HFF-Myc (cell line): ENCODE measurements around the gene DTNBP1.

ENCODE experiments used
- DNase-seq: peaks from one replicate; pipeline ENCODE4 v3.0.0-alpha.2; 2011; ENCODE audit warnings: low read depth; ENCODE audit errors: extremely low read depth
- H3K4me3 ChIP-seq: replicated peaks from 2 replicates; pipeline ENCODE4 v1.5.1; 2011; ENCODE audit warnings: low read depth, mild to moderate bottlenecking, control low read depth, low read length
- CTCF ChIP-seq: IDR thresholded peaks from 2 replicates; pipeline ENCODE4 v1.5.1; 2012; ENCODE audit warnings: mild to moderate bottlenecking, low read depth, low read length, control low read depth; ENCODE audit errors: missing control alignments

The DTNBP1 gene

DNA sequence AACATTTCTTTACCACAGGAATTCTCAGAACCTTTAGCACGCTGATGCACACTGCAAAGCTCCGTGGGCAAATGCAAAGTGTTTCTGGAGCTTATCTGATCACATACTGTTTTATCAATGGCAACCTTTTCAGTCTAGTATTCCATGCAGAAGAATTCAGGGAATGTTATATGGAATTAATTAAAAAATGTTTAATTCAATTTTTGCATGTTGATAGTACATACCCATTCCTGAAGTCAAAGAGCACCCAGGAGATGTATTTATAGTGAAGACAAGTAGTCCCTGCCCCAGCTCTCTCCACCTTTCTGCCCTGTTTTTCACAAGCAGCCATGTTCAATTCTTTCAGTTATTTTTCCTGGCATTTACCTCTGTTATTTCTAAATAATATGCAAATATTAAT is 55.2 kb downstream of the DTNBP1 start:
- no peak for DNase-seq
- TF ChIP-seq CTCF, result no peak
- H3K4me3 ChIP-seq, result no peak overlapping the region

DNA sequence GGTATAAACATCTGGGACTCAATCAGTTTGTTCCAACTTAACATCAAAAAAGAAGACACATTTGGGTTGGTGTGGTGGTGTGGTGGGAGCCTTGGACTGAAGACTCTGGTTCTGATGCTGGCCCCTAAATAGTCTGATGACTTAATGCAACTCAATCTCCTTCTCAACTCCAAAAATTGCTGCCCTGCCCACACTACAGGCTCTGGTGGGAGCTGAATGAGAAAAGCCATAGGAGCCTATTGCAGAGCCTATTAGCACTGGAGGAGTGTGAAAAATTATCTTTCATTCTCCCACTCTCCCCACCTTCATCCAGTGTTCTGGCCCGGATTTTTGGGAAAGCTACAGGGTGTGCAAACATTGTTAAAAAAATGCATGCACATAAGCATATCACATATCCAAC is 56.5 kb downstream of the DTNBP1 start:
- no peak overlapping the region for H3K4me3 ChIP-seq
- no peak for TF ChIP-seq CTCF
- DNase-seq, result no peak

- no peak for DNase-seq
- H3K4me3 ChIP-seq, result no peak overlapping the region
- TF ChIP-seq CTCF, result no peak
Observed at GRCh38 chr6:15604843-15605242, 58.0 kb downstream of the DTNBP1 start.

- H3K4me3 ChIP-seq, result no peak overlapping the region
- TF ChIP-seq CTCF, result no peak
- DNase-seq, result no peak
Observed at GRCh38 chr6:15602154-15602553, 60.7 kb downstream of the DTNBP1 start.

DNA sequence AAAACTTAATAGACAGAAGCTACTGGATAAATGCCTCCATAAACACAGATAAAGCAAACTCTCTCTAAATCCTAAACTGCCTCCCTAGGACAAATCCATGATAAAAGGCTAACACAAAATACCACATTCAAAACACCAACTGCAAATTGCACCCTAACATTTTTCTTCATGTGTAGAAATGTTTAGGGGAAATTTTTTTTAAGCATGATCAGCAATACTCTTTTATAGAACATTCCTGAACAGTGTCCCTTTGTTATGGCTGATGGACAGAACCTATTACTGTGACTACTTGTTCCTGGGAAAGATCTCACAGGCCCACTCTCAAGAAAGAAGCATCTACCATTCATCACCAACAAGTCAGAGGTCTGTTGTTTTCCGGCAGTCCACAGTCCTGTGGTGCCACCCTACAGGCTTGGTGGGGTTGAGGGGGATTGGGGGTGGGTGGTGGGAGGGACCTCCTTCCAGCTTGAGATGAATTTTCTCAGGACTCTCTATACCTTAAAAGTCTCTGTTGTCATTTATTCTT is 64.5 kb downstream of the DTNBP1 start:
- no peak for TF ChIP-seq CTCF
- no peak for DNase-seq
- H3K4me3 ChIP-seq, result no peak overlapping the region

DNA sequence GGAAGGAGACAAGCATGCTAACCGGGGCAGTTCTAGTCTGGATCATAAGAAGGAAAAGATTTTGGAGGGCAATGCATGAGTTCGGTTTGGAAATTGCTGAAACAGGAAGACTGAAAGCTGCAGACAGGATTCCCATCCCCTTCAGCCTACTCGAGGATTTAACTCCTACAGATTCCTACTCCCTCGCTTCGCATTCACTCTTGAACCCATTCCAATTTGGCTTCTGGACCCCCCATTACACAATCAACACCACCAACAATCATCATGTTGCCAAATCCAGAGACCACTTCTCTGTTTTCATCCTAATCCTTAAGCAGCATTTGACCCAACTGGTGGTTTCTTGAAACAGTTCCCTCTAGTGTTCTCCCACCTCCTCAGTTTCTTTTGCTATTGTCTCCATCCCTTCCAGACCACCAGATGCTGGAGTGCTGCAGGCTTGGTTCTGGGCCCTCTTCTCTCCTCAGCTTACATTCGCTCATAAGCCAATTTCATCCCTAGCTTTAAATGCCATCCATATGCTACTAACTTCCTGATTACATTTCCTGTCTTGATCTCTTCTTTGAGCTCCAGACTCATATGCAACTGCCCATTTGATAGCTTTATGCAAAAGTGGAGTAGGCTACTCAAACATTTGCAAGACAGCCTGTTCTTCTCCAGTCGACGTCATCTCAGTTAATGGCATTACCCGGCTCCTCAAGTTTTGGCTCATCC is 66.5 kb downstream of the DTNBP1 start:
- DNase-seq, result no peak
- no peak for TF ChIP-seq CTCF
- no peak overlapping the region for H3K4me3 ChIP-seq
